ENCODE results near the gene NSRP1.
"Not testable (repeated sequence)": the region's sequence is repeated elsewhere in the genome, so short reads cannot be mapped to it uniquely, and the experiment has no call there.

NSRP1 gene

DNA sequence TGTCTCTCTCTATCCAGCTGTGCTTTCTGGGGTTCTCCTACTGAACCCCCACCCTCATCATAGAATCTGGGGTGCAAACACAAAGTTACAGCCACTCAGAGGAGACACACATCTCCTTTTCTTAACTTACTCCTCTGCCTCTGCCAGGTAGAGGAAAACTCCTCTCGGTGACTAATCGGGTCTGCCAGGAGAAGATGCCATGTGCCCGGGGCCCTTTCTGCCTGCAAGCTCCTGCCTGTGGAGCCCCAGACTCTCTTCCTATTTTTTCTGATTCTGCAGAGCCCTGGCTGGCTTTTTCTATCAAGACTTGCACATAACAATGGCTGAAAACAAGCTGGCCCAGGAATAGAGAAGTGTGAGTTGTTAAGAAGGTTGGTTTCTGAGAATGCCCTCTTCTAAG lies 108.5 kb downstream of the NSRP1 start:
- no peak for DNase-seq

DNA sequence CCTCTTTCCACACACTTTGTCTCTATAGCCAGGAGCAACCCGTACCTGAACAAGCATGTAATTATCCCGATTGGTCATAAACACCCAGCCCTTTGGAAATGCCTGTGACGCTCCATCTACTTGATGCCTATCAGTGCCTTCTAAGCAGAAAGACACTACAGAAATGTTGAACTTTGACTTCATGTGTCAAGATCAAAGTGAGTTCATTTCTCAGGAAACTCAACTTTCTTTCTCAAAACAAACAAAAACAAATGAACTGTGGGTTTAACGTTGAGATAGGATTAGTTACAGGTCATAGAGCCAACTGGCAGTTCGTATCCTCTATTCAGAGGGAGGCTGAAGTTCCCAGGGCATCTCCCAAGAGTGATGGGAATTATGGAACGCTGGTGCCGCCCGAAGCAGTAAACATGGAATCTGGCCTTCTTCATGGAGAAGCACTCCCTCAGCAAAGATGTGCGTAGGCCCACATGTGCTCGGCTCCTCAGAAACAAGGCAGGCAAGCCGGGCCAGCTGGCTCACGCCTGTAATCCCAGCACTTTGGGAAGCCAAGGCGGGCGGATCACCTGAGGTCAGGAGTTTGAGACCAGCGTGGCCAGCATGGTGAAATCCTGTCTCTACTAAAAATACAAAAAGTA lies 109.4 kb downstream of the NSRP1 start:
- DNase-seq: no peak

DNA sequence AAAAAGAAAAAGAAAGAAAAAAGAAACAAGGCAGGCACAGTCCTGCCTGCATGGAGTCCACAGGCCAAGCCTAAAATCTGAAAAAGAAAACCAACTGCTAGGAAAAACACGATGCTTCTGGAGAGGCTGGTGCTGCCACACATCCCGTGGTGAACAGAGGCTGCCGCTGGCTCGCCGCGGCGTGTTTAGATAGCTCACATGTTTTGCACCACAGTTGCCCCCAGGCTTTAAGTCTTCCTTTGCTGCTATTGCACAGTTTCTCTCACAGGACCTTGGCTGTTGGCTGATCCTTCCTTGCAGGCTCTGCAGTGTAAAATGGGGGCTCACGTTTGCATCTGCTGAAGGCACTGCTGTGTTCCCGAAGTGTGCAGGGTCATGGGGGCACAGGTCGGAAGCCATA lies 110.3 kb downstream of the NSRP1 start:
- DNase-seq: no peak

DNA sequence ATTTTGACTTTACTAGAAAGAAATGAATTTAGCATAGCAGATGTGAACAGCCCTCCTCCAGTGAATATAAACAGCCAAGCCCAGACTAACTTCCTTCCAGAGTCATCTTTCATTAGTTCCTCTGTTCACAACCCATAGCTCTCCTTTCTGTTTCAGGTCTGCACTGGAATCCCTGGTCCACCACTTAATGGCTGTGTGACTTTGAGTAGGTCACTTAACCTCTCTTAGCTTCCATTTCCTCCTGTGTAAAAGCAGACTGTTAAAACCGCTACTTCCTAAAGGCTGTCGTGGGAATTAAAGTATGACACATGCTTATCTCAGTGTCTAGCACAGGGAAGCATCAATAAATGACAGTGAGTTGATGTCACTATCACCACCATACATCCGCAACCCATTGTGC lies 111.4 kb downstream of the NSRP1 start:
- no peak for DNase-seq

DNA sequence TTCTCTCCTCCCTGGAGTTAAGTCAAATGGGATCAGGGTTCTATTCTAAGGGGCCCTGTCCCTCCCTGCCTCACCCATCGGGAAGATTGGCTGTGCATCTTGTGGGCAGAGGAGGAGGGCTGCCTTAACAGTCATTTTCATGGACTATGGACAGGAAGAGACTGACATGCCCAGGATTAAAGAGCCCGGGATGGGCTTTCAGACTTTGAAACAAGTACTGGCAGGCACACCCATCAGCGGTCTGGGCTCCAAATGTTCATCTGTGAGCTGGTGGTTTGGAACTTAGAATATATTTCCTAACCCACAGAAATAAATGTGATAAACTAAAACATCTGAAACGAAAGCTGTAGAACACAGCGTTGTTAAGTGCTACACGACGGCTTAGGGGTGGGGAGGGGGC lies 112.4 kb downstream of the NSRP1 start:
- no peak for DNase-seq

DNA sequence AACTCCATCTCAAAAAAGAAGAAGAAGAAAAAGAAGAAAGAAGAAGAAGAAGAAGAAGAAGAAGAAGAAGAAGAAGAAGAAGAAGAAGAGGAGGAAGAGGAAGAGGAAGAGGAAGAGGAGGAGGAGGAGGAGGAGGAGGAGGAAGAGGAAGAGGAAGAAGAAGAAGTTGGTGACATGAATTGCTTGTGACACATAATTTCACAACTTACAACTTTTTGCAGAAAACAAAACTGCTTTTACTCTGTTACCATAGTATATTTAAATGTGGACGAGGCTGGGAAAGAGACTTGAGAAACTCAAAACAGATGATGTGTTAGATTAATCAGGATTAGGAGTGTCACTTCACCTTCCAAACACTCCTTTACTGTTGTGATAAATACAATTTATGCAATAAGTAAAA lies 113.4 kb downstream of the NSRP1 start:
- DNase-seq: not testable (repeated sequence)

DNA sequence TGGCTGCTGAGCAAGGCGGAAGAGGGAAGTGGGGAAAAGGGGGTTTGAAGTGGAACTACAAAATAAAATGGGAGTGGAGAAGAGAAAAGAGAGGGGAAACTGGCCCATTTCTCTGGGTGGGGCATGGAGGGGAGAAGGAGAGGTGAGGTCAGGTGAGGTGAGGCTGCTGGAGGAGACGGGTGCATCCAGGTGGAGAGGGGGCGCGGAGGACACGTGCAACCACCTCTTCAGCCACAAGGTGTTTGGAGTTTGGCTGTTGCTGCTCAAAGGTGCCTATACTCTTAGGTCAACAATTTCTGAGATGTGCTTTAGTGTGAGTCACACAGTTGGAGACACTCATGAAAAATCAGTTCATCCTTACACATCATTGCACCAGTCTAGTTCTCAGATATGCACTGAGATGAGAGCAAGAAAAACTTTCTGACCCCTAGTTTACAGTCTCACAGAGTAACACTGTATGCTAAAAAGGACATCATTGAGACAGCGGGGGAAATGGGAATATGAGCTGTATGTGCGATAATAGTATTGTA lies 114.0 kb downstream of the NSRP1 start:
- no peak for DNase-seq

DNA sequence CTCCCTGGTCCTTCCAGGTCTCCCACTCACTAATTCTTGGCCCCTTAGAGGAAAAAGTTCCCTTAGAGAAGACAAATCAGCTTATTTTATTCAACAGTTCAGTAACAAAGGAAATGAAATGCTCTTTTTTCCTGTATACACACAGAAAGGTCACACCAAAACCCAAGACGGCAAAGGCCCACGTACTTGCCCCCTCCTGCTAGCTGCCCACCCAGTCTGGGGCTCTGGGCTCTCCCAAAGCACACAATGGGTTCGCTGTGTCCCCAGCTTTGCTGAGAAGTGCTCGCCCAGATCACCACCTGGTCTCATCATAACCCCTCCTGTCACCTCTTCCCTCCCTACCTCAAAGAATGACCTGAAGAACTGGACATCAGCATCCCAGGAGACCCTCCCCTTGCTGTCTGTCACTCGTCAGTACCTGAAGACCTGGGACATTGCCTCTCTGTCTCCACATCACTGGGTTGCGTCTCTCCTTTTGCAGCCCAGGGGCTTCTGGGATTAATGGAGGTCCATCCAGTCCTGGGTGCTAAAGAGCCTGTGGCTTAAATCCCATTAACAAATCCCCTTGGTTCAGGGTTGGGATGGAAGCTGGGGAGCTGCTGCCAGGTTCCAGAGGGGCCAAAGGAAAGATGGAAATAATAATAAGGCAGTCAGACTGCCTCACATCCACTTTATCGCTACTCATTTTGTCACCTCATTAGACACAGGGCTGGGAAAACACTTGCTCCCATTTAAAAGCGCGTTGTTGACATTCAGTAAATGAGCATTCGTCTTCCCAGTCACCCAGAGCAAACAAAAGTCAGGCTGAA lies 115.6 kb downstream of the NSRP1 start:
- DNase-seq: no peak

DNA sequence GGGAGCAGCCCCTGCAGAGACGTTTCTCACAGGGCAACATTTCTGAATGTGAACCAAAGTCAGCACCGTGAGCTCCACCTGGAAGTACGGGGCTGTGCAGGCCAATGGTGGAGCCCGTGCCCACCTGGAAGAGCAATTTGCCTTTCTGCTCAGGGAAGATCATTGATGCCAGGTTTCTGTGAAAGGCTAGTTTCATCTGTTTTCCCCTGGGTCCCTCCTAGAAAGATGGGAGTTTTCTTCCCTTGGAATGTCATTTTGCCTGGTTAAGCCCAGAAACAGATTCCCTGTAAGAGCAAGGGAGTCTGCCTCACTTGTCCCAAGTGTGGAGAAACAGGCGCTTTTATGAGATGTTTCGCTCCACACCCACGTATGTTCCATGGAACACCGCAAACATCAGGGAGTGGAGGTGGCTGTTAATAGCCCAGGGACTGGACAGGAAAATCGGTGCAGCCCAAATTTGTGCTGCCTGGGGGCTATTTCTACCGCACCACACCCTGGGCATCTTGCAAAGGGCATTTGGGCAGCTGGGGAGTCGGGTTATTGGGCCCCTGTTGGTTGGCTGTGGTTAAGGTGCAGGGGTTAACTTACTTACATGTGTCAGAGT lies 116.3 kb downstream of the NSRP1 start:
- DNase-seq: no peak

DNA sequence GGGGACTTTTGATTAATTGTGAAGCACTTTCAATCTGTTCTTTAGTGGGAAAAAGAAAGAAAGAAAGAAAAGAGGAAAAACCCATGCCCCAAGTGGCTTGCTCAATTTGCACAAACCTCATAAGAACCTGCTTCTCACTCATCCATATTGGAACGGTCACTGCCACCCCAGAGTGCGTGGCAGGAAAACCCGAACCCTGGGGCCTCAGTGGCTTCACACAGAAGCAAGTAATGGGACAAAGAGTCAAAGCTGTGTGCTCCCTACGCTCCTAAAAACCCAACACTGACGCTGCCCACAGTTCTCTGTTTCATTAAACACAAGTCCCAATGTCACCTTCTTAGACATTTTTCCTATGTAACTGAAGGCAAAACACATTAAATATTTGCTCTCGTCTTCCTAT lies 117.7 kb downstream of the NSRP1 start:
- DNase-seq: no peak

DNA sequence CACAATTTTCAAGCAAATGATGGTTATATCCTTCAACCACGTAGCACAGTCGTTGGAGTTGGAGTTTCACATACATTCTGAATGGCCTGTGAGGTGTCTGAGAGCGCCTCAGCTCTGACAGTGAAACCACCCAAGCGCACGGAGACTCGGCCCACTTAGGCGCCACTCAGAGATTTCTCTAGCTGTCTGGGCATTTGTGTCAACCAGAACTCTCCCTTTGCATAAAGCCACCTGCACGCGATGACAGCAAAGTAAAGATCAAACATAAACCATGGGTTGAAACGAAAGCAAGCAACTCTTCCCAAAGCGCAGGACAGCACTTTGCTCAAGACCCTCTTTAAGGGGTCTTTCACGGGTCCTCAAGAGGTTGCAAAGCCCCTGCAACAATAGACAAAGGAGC lies 118.3 kb downstream of the NSRP1 start:
- no peak for DNase-seq

DNA sequence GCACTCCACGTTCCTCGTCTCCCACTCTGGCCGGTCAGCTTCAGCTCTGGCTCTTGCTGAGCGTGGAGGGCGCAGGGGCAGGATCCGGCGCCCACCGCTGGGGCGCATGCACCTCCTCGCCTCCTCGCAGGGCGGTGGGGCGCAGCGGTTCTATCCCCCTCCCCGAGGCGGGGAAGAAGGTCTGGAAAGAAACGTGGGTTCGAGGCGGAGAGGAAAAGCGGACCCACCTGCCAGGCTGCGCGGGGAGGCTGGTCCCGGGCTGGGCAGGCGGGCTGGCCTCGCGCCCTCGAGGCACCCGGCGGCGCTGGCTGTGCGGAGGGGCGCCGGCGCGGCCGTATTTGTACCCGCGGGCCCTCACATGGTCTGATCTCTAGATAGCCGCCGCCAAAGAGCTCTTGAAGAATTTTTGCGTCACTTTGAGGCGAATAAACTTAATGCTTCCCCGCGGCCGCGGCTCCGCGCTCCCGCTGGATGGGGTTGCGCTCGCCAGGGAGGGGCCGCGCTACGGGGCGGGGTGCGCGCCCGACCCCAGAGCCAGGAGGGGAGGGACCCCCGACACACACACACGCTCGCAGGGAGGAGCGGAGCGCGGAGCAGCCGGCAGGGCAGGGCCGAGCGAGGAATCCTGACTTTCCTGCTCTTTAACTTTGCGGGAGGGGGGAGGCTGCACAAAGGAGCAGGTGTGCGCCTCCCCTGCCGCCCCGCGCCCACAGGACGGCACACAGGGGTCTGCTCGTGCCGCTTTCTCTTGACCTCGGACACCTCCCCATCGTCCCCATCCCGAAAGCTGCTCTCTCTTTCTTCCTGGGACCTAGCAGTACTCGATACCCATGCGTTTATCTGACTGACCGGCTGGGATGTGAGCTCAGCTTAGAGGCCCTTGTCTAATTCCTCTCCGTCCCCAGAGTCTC lies 119.0 kb downstream of the NSRP1 start, which contains the start of gene SLC6A4:
Gene SLC6A4, minus strand, starts transcription at position 312 of the 911 bp plus-strand sequence. CDS start 13,739 bp downstream, outside the sequence.
- DNase-seq: no peak

Measured in NCI-H1694 treated with DMSO at 0.1 percent for 48 hours (cell line).